ENCODE results near the gene C10orf90.

C10orf90 gene

GRCh38 chr10:126536656-126537055 is 133.8 kb downstream of the C10orf90 start:
- DNase-seq (ENCODE audit: low spot score) = no peak

DNA sequence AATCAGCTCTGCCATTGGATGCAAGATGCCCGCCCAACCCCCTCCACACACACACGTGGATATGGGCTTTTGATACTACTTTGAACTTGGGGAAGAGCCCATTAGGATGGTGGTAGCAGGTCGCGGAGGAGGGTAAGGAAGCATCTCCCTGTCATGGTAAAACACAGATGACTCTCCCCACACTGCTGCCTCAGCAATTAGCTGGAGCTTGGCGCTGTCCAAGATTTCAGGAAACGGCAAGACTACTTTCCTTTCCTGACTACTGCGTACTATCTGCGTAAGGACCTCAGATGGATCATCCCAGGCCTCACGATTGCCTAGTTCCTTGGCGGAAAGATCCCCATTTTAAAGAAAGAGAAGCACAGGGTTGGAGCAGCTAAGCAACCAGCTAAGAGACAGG is 134.3 kb downstream of the C10orf90 start:
- DNase-seq (ENCODE audit: low spot score) = no peak

- DNase-seq (ENCODE audit: low spot score) = no peak
These were observed 136.8 kb downstream of the C10orf90 start for GRCh38 chr10:126533644-126534043.

- no peak for DNase-seq (ENCODE audit: low spot score)
These were observed 142.1 kb downstream of the C10orf90 start for GRCh38 chr10:126528315-126528835.

DNA sequence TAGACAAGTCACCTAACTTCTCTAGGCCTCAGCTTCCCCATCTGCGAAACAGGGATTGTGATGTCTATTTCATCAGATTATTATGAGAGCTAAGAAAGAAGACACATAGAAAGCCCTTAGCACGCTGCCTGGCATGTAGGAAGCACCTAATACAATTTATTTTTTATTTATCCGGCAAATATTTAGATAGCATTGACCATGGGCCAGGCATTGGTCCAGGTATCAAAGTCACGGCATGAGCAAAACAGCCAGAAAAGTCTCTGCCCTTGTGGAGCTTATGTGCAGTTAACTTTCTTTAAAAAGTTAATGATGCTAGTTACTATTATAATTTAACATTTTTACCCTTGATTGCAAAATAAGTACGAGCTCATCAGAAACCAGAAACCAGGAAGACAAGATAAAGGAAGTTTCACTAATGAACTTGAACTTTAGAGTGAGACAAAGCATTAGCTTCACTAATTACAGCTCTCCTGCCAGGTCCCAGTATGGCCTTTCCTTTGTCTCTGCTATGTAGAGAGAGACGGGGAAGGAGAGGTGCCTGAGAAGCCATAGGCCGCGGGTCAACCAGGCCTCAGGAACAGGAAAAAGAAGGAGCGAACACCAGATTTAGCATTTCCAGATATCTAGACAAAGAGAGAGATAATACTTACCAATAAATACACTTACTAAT is 142.7 kb downstream of the C10orf90 start:
- DNase-seq (ENCODE audit: low spot score) = no peak

DNA sequence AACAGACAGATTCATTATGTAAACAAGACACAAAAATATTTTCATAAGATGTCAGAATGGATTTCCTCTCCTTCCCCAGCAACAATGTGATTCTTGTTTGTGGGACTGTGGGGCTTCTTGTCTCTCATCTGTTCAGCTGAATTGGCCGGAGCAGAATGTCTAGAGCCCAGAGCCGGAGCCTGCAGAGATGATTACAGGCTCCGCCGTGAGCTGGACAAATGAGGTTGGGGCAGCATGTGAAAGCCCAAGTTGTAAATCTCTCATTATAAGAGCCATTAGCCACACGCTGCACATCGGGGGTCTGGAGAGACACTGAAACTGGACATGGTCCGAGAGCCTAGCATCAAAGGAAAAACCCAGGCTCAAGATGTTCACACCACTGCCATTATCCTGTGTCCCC is 145.2 kb downstream of the C10orf90 start:
- no peak for DNase-seq (ENCODE audit: low spot score)

- no peak for DNase-seq (ENCODE audit: low spot score)
These were observed 146.0 kb downstream of the C10orf90 start for GRCh38 chr10:126524526-126524925.

GRCh38 chr10:126523071-126523470 is 147.4 kb downstream of the C10orf90 start:
- DNase-seq (ENCODE audit: low spot score) = no peak

DNA sequence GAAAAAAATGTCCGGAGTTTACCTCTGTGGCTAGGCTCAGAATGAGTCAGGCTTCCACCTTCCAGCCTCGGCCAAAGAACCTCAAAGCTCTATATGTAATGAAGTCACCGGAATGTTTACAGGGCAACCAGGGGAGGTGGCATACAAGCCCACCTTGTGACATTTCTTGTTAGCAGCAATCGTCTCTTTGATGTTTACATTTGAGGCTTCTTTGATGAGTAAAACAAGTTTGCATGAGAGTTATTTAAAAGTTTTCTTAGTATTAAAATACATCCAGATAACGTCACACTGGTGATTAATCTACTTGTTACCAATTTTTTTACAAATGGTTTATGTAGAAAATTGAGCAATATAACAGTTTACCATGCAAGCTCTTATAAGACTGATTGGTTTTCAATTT is 149.1 kb downstream of the C10orf90 start:
- no peak for DNase-seq (ENCODE audit: low spot score)

DNA sequence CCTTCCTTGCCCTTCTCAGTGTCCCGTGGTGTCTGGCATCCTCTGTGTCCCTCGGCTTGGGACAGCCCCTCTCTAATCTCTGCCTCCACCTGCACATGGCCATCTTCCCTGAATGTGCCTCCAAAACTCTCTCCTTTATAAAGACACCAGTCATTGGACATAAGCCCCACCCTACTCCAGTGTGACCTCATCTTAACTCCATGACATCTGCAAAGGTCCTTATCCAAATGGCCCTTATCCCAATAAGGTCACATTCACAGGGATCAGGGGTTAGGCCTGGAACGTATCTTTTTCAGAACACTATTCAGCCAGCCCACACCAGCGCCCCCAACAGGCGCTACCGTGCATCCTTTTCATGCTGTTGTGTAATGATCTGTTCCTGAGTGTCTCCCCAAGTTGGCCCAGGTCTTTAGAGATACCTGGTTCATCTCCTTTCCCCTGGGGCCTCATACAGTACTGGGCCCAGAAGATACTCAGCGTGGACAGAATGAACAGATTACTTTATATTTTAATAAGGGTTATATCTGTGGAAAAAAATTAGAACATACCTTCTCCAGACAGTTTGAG is 149.7 kb downstream of the C10orf90 start:
- DNase-seq (ENCODE audit: low spot score) = no peak

GRCh38 chr10:126519992-126520391 is 150.5 kb downstream of the C10orf90 start:
- no peak for DNase-seq (ENCODE audit: low spot score)

- no peak for DNase-seq (ENCODE audit: low spot score)
These were observed 151.3 kb downstream of the C10orf90 start for GRCh38 chr10:126519185-126519584.

DNA sequence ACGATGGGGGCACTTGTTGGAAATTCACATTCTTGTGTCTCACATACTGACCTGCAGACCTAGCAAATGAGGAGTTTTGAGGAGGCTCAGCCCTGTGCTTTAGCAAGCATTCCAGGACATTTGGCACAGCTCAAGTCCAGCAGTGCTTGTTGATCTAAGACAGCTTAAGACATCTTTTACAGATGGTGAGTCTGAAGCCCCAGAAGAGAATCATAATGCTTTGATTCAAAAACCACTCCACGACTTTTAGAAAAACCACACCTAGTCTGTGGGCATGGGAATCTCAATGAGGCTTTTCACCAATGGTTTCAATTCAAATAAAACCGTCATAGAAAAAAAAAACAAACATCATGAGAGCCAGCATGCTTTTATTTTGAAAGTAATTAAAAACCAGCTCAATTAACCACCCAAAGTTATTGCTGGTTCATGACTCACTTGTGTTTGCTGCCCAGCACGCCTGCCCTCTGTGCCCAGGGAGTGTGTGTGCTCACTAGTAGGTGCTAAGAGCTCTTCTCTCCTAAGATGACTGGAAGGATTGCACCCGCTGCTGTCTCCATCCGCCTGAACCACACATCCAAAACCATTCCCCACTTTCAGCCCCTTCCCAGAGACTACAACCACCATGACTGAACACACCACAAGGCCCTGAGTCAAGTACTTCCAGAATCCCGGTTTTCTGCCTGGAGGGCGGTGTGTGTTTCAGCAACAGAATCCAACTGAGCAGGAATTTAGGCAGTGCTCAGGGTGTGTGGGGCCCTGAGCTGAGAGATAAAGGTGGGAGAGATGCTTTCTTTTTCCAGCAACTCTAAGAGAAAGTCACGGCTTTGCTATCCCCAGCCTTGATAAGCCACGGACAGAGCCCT is 152.0 kb downstream of the C10orf90 start:
- DNase-seq (ENCODE audit: low spot score) = no peak

DNA sequence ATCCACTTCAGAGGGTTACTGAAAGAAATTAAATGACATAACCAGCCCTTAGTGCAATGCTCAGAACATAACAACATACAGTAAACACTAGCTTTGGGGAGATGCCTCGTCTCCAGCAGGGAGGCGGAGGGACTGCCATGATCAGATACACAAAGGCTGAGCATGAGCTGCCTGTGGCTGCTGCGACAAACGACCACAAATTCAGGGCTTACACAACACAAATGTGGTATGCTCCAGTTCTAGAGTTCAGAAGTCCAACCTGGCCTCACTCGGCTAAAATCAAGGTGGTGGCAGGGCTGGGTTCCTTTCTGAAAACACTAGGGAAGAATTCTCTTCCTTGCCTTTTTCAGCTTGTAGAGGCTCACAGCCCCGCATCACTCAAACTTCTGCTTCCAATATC is 154.0 kb downstream of the C10orf90 start:
- DNase-seq (ENCODE audit: low spot score) = no peak

DNA sequence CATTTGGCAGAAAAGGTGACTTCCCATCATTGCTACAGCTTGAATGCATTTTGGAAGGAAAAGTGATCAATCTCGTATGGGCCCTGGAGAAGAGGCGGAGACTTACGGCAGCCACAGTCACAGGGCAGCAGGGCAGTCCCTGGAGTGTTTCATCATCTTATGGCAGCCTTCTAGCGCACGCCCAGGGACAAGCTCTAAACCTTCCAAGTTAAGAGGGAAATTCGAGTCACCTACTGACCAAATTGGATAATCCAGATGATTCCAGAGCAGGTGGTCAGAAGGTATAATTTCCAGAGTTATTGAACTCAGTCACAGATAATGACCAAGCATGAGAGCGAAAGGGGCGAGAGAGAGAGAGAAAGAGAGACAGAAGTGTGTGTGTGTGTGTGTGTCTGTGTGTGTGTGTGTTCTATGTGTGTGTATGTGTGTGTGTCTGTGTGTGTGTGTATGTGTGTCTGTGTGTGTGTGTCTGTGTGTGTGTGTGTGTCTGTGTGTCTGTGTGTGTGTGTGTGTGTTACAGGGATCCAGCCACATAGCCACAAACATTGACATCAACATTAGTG is 158.5 kb downstream of the C10orf90 start:
- no peak for DNase-seq (ENCODE audit: low spot score)

DNA sequence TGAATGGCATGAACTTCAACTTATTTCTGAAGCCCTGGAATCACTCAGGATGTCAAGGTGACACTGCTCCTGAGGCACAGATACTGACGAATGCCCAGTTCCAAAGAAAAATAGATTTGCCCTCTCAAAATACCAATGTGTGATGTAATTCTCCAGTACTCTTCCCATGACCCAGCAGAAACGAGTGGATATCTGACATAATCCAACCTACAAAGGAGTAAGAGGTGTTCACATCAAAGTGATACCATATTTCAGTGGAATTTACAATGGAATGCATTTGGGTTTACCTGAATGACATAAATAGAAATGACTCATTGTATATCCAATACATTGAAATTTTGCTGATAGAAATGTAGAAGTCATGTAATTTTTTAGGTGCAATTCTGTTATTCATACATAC is 161.3 kb downstream of the C10orf90 start:
- no peak for DNase-seq (ENCODE audit: low spot score)

GRCh38 chr10:126508535-126509040 is 161.9 kb downstream of the C10orf90 start:
- DNase-seq (ENCODE audit: low spot score) = no peak

DNA sequence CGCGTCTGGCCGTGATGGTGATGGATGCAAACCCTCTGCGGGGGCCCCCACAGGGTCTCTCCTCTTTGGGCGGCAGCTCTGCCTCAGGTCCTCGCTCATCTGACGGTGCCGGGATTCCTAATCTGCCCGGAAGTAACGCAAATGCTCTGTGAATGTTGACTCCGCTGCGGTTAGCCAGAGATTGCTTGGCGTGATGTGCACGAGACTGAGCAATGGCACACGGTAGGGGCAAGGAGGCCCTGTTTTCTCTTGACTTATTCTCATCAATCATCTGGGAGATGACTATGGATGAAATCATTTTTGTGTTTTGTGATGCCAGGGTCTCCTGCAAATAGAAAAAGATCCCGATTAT is 165.8 kb downstream of the C10orf90 start:
- no peak for DNase-seq (ENCODE audit: low spot score)

GRCh38 chr10:126504063-126504760 is 166.3 kb downstream of the C10orf90 start:
- DNase-seq (ENCODE audit: low spot score) = no peak

GRCh38 chr10:126503392-126504062 is 167.0 kb downstream of the C10orf90 start:
- DNase-seq (ENCODE audit: low spot score) = no peak

GRCh38 chr10:126502441-126502840 is 168.1 kb downstream of the C10orf90 start:
- DNase-seq (ENCODE audit: low spot score) = no peak
